PC-3 (cell line): ENCODE results near the gene SAMD13. TPM values are rescaled to one million over a fixed set of nuclear protein-coding genes. Genes with fewer than 3 reads are reported as not detected.

Source experiments
- total RNA-seq: library from RNA; depleted of rRNA; stranded (reverse); fragments of >200 nt; gene quantifications from 2 replicates; pipeline ENCODE4 v1.2.3, GENCODE V29; 2014; rRNA removed

The SAMD13 gene
- total RNA-seq, 1 experiment from 2014 or later, result 1.1 TPM

Other genes starting within 250 kb of the SAMD13 start
- 7.8 and 8.3 TPM in 2 replicates for gene PRKACB, start 157.4 kb upstream of the SAMD13 start, total RNA-seq
- gene DNASE2B, start 96.8 kb downstream of the SAMD13 start, total RNA-seq, result not detected in 2 replicates
- 83.0 and 85.8 TPM in 2 replicates for gene RPF1, start 177.6 kb downstream of the SAMD13 start, total RNA-seq
- gene SPATA1, start 204.7 kb downstream of the SAMD13 start, total RNA-seq, result 2.9 TPM in 1 of 2 replicates, not detected in the other
- gene GNG5, start 204.9 kb downstream of the SAMD13 start, total RNA-seq, result 39.9 and 49.9 TPM in 2 replicates